Endodermal cell (in vitro differentiated cells): Measurements from ENCODE around the gene TMIE. TPM values are rescaled to one million over a fixed set of nuclear protein-coding genes. Genes with fewer than 3 reads are reported as not detected.

ENCODE experiments used
- DNase-seq: peaks from one replicate; pipeline ENCODE4 v3.0.0-alpha.2; 2017
- H3K27ac ChIP-seq: 2 replicates; pipeline ENCODE4 v1.5.1; 2013; ENCODE audit warnings: mild to moderate bottlenecking, low read depth, low read length, moderate library complexity
- H3K27me3 ChIP-seq: 2 replicates; pipeline ENCODE4 v1.6.1; 2013; ENCODE audit warnings: mild to moderate bottlenecking, low read length, moderate library complexity; ENCODE audit not compliant: insufficient read depth, control insufficient read depth, poor library complexity, severe bottlenecking
- H3K36me3 ChIP-seq: 2 replicates; pipeline ENCODE4 v1.7.0; 2013; ENCODE audit warnings: mild to moderate bottlenecking, low read length, moderate library complexity; ENCODE audit not compliant: control insufficient read depth, insufficient read depth
- H3K4me1 ChIP-seq: one replicate; pipeline ENCODE4 v1.7.0; 2013; ENCODE audit warnings: low read length; ENCODE audit not compliant: control insufficient read depth, insufficient read depth
- H3K4me3 ChIP-seq: 2 replicates; pipeline ENCODE4 v1.5.1; 2013; ENCODE audit warnings: mild to moderate bottlenecking, low read length, moderate library complexity
- H3K9ac ChIP-seq: 2 replicates; pipeline ENCODE4 v1.6.1; 2013; ENCODE audit warnings: mild to moderate bottlenecking, low read length, moderate library complexity; ENCODE audit not compliant: poor library complexity, severe bottlenecking; ENCODE audit errors: extremely low read depth
- H3K9me3 ChIP-seq: 2 replicates; pipeline ENCODE4 v1.6.1; 2013; ENCODE audit warnings: mild to moderate bottlenecking, low read length, moderate library complexity; ENCODE audit not compliant: control insufficient read depth
- H3K27ac Mint-ChIP-seq: 2 replicates; pipeline ENCODE4 v1.8.0; 2020; ENCODE audit warnings: mixed read lengths
- H3K27me3 Mint-ChIP-seq: 2 replicates; pipeline ENCODE4 v1.8.0; 2021; ENCODE audit warnings: mild to moderate bottlenecking, mixed read lengths; ENCODE audit not compliant: insufficient read depth
- H3K36me3 Mint-ChIP-seq: 2 replicates; pipeline ENCODE4 v1.8.0; 2020; ENCODE audit warnings: low read depth, mixed read lengths
- H3K4me1 Mint-ChIP-seq: 2 replicates; pipeline ENCODE4 v1.8.0; 2020; ENCODE audit warnings: mixed read lengths
- H3K4me3 Mint-ChIP-seq: 2 replicates; pipeline ENCODE4 v1.8.0; 2020; ENCODE audit warnings: mild to moderate bottlenecking, moderate library complexity, mixed read lengths
- H3K9me3 Mint-ChIP-seq: 2 replicates; pipeline ENCODE4 v1.8.0; 2020; ENCODE audit warnings: mild to moderate bottlenecking, mixed read lengths
- WGBS, 2 experiments: methylation state at CpG; one replicate each; pipeline versions ENCODE4 v1.1.5 to v1.1.7; 2013; ENCODE audit warnings: missing lambda C conversion rate in 2 of 2, mixed read lengths in 1 of 2; ENCODE audit not compliant: insufficient coverage in 1 of 2, insufficient read length in 1 of 2; 5-methylcytosine and 5-hydroxymethylcytosine counted together
- total RNA-seq, 2 donors: library from RNA; stranded (reverse); fragmentation: NEBNext Ultra II Directional in 1 of 2; extraction: Animal tissue kit (Norgen Biotek cat#: 25700) in 1 of 2; gene quantifications; 2 replicates in 1 of 2; 3 replicates in 1 of 2; pipeline ENCODE4 v1.2.1, GENCODE V29; 2021
- TF ChIP-seq, protein P1 (sequence below): fragments of 200-600 bp; sonication (generic); conservative IDR thresholded peaks from 2 replicates; pipeline ENCODE4 v1.5.0; 2021; ENCODE audit warnings: antibody characterized with exemption, mild to moderate bottlenecking

The TMIE gene
- total RNA-seq, 2 donors from 2014 or later: 1.0 to 1.1 TPM

DNA sequence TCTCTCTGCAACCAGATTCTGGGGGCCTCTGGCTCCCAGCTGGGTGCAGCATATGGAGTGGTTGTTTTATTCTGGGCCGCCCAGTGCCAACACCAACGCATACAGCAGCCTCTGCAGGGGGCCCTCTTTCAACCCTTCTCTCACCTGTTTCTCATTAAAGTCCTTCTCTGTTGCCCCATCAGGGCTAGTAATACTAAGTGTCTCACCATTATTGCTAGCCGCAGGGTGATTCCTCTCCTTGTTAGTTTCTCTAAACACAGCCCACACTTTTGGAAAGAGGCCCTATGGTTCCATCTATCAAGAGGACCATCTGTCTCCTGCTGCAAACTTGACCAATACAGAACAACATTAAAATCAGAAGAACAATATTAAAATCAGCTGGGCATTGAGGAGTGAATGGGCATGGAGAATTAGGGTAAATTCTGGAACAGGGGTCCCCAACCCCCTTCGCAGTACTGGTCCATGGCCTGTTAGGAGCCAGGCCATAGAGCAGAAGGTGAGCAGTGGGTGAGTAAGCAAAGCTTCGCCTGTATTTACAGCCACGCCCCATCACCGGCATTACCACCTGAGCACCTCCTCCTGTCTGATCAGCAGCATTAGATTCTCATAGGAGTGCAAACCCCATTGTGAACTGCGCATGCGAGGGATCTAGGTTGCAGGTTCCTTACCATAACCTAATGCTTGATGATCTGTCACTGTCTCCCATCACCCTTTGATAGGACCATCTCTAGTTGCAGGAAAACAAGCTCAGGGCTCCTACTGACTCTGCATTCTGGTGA, 44.2 kb upstream of the TMIE start:
- no peak overlapping the region for H3K27ac Mint-ChIP-seq

DNA sequence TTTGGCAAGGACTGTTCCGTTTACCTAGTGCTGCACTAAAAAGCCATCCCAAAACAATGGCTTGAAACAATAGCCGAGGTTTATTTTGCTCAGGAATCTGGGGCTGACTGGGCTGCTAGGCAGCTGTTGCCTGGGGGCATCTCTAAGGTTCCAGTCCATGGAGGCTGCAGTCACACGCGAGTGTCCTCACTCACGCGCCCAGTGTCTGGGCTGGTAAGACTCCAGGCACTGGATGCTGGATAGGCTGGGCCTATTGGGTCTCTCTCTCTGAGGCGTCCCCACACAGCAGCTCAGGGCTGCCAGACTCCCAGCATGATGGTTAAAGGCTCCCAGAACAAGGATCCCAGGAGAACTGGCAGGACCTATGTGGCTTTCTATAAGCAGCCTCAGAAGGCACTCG, 41.9 kb upstream of the TMIE start:
- Mint-ChIP-seq H3K9me3 (no peaks in the 10 kb centered on the region), H3K27ac (no peak overlapping the region), H3K4me3 (no peak overlapping the region), H3K27me3 (peaks cover 2% of the 10 kb centered on the region), H3K36me3 (no peaks in the 10 kb centered on the region), H3K4me1 (peaks cover 44% of the 10 kb centered on the region)
- Histone ChIP-seq H3K27me3 (no peaks in the 10 kb centered on the region), H3K27ac (no peak overlapping the region), H3K9me3 (no peaks in the 10 kb centered on the region), H3K9ac (no peak overlapping the region), H3K36me3 (no peaks in the 10 kb centered on the region), H3K4me1 (peaks cover 9% of the 10 kb centered on the region), H3K4me3 (no peak overlapping the region)
- TF ChIP-seq, protein P1, sequence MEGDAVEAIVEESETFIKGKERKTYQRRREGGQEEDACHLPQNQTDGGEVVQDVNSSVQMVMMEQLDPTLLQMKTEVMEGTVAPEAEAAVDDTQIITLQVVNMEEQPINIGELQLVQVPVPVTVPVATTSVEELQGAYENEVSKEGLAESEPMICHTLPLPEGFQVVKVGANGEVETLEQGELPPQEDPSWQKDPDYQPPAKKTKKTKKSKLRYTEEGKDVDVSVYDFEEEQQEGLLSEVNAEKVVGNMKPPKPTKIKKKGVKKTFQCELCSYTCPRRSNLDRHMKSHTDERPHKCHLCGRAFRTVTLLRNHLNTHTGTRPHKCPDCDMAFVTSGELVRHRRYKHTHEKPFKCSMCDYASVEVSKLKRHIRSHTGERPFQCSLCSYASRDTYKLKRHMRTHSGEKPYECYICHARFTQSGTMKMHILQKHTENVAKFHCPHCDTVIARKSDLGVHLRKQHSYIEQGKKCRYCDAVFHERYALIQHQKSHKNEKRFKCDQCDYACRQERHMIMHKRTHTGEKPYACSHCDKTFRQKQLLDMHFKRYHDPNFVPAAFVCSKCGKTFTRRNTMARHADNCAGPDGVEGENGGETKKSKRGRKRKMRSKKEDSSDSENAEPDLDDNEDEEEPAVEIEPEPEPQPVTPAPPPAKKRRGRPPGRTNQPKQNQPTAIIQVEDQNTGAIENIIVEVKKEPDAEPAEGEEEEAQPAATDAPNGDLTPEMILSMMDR: no peak
- WGBS, 2 experiments: 78 to 82% methylated on average over 8 of the region's 8 CpGs
- DNase-seq: peak; percentile 52

More for the DNA sequence above, 44.2 kb upstream of the TMIE start:
- Mint-ChIP-seq H3K9me3 (peaks cover 9% of the 10 kb centered on the region), H3K4me1 (peaks cover 35% of the 10 kb centered on the region), H3K36me3 (no peaks in the 10 kb centered on the region), H3K4me3 (no peak overlapping the region), H3K27me3 (peaks cover 2% of the 10 kb centered on the region)
- TF ChIP-seq, protein P1: no peak
- no peak overlapping the region for H3K9ac ChIP-seq
- no peak for DNase-seq
- no peak overlapping the region for H3K27ac ChIP-seq
- no peaks in the 10 kb centered on the region for H3K36me3 ChIP-seq
- no peaks in the 10 kb centered on the region for H3K27me3 ChIP-seq
- peaks cover 8% of the 10 kb centered on the region for H3K9me3 ChIP-seq
- no peak overlapping the region for H3K4me3 ChIP-seq
- peaks cover 6% of the 10 kb centered on the region for H3K4me1 ChIP-seq
- WGBS, 2 experiments: 83% methylated on average over 4 to 9 of the region's 9 CpGs

DNA sequence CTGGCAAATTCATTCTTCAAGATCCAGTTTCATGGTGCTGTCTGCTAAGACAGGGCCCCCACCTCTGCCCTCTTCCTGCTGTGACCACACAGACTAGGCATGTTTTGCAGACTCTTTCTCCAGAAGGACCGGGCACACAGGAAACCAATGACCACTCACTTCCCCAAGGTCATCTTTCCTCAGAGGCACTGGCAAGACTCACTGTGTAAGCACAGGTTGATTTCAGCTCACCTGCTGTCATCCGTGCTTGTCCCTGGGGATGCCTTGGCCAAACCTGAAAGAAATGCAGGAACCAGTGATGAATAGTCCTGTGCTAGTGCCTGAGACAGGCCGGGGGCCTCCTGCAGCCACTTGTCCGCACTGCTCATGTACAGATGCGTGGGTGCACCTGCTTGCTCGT, 41.2 kb upstream of the TMIE start:
- Histone ChIP-seq H3K4me1 (peaks cover 9% of the 10 kb centered on the region), H3K27me3 (no peaks in the 10 kb centered on the region), H3K27ac (no peak overlapping the region), H3K9ac (no peak overlapping the region), H3K36me3 (no peaks in the 10 kb centered on the region), H3K9me3 (no peaks in the 10 kb centered on the region), H3K4me3 (no peak overlapping the region)
- TF ChIP-seq, protein P1: no peak
- 92 to 100% methylated on average over 6 of the region's 6 CpGs for WGBS, 2 experiments
- peaks cover 44% of the 10 kb centered on the region for H3K4me1 Mint-ChIP-seq
- peaks cover 2% of the 10 kb centered on the region for H3K27me3 Mint-ChIP-seq
- H3K4me3 Mint-ChIP-seq: no peak overlapping the region
- no peaks in the 10 kb centered on the region for H3K9me3 Mint-ChIP-seq
- no peak overlapping the region for H3K27ac Mint-ChIP-seq
- no peaks in the 10 kb centered on the region for H3K36me3 Mint-ChIP-seq
- peak; percentile 47 for DNase-seq
